ENCODE measurements around the gene YBX1.

GRCh38 chr1:42690477-42691156, 8.4 kb downstream of the YBX1 start:
- TF ChIP-seq CTCF (IDR thresholded peaks at IDR 0.05) (peak in 3 of 6 experiments; percentile 20 to 34 (median 34)), POLR2A (IDR thresholded peaks at IDR 0.05) (no peak)

Data from Peyer's patch (tissue), 4 donors.